ENCODE data around the gene PSORS1C1. TPM values are rescaled to one million over a fixed set of nuclear protein-coding genes. Genes with fewer than 3 reads are reported as not detected.
"Not testable (repeated sequence)": the region's sequence is repeated elsewhere in the genome, so short reads cannot be mapped to it uniquely, and the experiment has no call there.

The PSORS1C1 gene
- total RNA-seq, 3 donors from 2014 or later: not detected

DNA sequence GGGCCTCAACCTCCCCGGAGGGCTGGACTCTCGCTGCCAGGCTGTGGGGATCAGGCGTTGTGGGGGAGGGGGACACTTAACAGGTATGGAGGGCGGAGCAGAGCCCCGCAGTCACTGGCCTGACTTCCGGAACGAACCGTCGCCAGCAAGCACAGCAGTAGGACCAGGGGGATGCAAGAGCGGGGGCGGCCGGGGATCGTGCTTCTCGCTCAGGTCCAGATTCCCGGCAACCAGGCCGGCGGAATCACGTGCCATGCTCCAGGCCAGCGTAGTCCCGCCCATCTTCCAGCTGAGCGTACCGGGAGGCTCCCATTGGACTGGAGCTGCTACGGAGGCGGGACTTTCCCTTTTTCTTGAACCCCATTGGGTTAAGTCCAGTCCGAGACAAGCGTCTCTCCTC lies 65.9 kb downstream of the PSORS1C1 start:
- peak; percentile 93 to 98 for ATAC-seq
- Mint-ChIP-seq H3K27me3 (ENCODE audit: low read depth) (no peaks in the 10 kb centered on the region), H3K9me3 (no peaks in the 10 kb centered on the region), H3K36me3 (ENCODE audit: insufficient read depth) (no peaks in the 10 kb centered on the region), H3K4me3 (peak overlapping the region; percentile 87), H3K4me1 (ENCODE audit: low read depth) (peaks cover 22% of the 10 kb centered on the region)
- peak; percentile 39 for DNase-seq

DNA sequence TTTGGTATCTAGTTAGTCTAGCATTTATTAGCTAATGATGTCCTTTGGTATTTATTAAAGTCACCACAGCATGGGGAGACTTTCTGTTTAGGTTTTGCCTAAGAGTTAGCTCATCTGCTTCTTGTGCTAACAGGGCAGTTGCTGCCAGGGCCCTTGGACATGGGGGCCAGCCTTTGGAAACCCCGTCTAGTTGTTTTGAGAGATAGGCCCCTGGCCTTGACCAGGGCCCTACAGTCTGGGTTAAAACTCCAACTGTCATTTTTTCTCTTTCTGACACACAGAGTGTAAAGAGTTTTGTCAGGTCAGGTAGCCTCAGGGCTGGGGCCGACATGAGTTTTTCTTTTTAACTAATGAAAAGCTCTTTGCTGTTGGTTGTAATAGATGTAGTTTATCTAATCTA lies 68.7 kb downstream of the PSORS1C1 start:
- peaks cover 12% of the 10 kb centered on the region for H3K4me1 Mint-ChIP-seq (ENCODE audit: low read depth)
- ATAC-seq; H3K27me3 Mint-ChIP-seq (ENCODE audit: low read depth); H3K9me3 Mint-ChIP-seq; DNase-seq; H3K36me3 Mint-ChIP-seq (ENCODE audit: insufficient read depth); H3K4me3 Mint-ChIP-seq: not testable (repeated sequence)

DNA sequence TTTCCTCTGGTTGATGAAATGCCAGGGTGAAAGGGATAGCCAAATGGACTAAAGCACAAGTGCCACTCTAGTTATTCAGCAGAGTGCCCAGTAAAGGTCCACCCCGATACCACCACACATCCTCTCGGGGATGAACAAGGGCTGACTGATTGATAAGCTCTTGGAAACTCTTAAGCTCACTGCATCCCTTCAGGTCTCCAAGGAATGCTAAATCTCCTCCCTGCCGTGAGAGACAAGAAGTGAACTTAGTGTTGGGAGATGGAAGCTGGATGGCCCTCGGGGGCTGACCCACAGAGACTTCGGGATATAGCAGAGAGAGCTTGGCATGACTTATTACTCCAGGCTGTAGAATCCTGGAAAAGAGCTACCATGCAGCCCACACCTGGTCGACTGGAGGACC lies 69.3 kb downstream of the PSORS1C1 start:
- H3K36me3 Mint-ChIP-seq (ENCODE audit: insufficient read depth); DNase-seq; H3K4me1 Mint-ChIP-seq (ENCODE audit: low read depth); ATAC-seq; H3K4me3 Mint-ChIP-seq; H3K27me3 Mint-ChIP-seq (ENCODE audit: low read depth); H3K9me3 Mint-ChIP-seq: not testable (repeated sequence)

DNA sequence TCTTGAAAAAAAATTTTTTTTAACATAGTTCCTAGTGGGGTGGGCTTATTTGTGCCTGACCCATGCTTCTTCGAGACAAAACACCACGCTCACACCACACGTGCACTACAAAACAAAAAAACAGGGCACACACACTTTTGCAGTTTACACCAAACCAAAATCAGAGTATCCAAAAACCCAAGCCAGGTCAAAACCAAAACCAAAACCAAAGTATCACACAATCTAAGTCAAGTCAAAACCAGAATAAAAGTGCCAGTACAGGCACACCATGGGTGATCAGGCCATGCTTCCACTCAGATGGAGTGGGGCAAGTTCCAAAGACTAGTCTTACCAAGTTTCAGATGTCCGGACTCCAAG lies 71.1 kb downstream of the PSORS1C1 start:
- H3K4me1 Mint-ChIP-seq (ENCODE audit: low read depth); DNase-seq; ATAC-seq; H3K9me3 Mint-ChIP-seq; H3K27me3 Mint-ChIP-seq (ENCODE audit: low read depth); H3K36me3 Mint-ChIP-seq (ENCODE audit: insufficient read depth); H3K4me3 Mint-ChIP-seq: not testable (repeated sequence)

DNA sequence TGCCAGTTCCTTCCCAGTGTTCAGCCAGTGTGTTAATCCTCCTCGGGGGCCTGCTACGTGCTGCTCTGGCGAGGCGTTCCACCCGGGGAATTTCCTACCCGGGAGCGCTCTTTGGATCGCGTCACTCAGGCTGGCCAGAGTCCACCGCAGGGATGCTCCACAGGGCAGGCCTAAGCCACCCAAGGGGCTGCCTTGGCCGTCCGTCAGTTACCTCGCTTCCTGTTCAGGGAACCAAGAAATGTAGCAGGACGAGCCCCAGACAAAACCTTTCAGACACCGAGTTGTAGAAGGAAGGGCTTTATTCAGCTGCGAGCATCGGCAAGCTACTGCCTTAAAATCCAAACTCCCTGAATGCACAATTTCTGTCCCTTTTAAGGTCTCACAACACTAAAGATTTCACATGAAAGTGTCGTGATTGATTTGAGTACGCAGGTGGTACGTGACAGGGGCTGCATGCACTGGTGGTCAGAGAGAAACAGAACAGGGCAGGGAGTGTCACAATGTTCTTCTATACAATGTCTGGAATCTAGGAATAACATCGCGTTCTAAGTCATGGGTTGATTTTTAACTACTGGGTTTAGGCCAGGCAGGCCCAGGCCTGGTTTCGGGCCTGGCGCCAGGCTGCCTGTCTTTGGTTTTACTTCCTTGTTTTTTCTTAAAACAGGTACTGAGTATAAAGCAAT lies 71.6 kb downstream of the PSORS1C1 start:
- Mint-ChIP-seq H3K27me3 (ENCODE audit: low read depth) (no peaks in the 10 kb centered on the region), H3K4me3 (no peak overlapping the region), H3K9me3 (no peaks in the 10 kb centered on the region), H3K4me1 (ENCODE audit: low read depth) (no peaks in the 10 kb centered on the region), H3K36me3 (ENCODE audit: insufficient read depth) (no peaks in the 10 kb centered on the region)
- DNase-seq (no peak), ATAC-seq (no peak)

DNA sequence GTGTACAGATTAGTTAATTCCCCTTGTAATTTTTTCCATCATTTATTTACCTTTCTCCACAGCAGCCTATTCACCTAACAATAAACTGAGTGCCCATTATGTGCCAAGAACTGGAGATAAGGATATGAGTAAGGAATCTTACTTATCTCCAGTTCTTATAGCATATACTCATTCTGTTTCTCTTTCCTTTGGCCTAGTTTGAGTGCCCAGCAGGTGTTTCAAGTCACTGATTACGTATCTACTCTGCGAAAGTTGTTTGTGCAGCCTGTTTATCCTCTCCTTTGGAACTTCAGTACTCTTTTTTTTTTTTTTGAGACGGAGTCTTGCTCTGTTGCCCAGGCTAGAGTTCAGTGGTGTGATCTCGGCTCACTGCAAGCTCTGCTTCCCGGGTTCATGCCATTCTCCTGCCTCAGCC lies 73.2 kb downstream of the PSORS1C1 start:
- Mint-ChIP-seq H3K4me1 (ENCODE audit: low read depth) (peaks cover 1% of the 10 kb centered on the region), H3K36me3 (ENCODE audit: insufficient read depth) (no peaks in the 10 kb centered on the region)
- no peak for ATAC-seq

DNA sequence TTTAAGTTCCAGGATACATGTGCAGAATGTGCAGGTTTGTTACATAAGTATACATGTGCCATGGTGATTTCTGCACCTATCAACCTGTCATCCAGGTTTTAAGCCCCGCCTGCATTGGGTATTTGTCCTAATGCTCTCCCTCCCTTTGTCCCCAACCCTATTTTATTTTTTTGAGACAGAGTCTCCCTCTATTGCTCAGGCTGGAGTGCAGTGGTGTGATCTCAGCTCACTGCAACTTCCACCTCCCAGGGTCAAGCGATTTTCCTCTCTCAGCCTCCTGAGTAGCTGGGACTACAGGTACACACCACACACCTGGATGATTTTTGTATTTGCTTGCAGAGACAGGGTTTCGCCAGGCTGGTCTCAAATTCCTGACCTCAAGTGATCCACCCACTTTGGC lies 74.6 kb downstream of the PSORS1C1 start:
- DNase-seq; H3K27me3 Mint-ChIP-seq (ENCODE audit: low read depth); H3K9me3 Mint-ChIP-seq; ATAC-seq; H3K4me3 Mint-ChIP-seq; H3K4me1 Mint-ChIP-seq (ENCODE audit: low read depth); H3K36me3 Mint-ChIP-seq (ENCODE audit: insufficient read depth): not testable (repeated sequence)

More for the DNA sequence above, 73.2 kb downstream of the PSORS1C1 start:
- no peak for DNase-seq
- Mint-ChIP-seq H3K4me3 (no peak overlapping the region), H3K9me3 (no peaks in the 10 kb centered on the region), H3K27me3 (ENCODE audit: low read depth) (no peaks in the 10 kb centered on the region)

Other genes with a start within 250 kb of the PSORS1C1 start
- gene DDR1, start 230.3 kb upstream of the PSORS1C1 start, total RNA-seq: 10 to 100 TPM; 13.9 to 23.1 (median 14.2) TPM
- gene GTF2H4, start 206.6 kb upstream of the PSORS1C1 start, total RNA-seq: 10 to 100 TPM; 69.6 to 74.0 (median 73.8) TPM
- 10 to 100 TPM; 73.6 to 95.1 (median 79.3) TPM for gene VARS2, start 200.6 kb upstream of the PSORS1C1 start, total RNA-seq
- under 1 TPM in 1 of 3 donors, not detected in 2; 0.28 TPM for gene SFTA2, start 182.6 kb upstream of the PSORS1C1 start, total RNA-seq
- under 1 TPM in 1 of 3 donors, not detected in 2; 0.03 TPM for gene MUCL3, start 173.8 kb upstream of the PSORS1C1 start, total RNA-seq
- not detected for gene MUC21, start 131.1 kb upstream of the PSORS1C1 start, total RNA-seq
- not detected for gene MUC22, start 104.3 kb upstream of the PSORS1C1 start, total RNA-seq
- gene C6orf15, start 2.2 kb upstream of the PSORS1C1 start, total RNA-seq: not detected
- not detected for gene CDSN, start 5.6 kb downstream of the PSORS1C1 start, total RNA-seq
- gene PSORS1C2, start 24.3 kb downstream of the PSORS1C1 start, total RNA-seq: not detected
- 10 to 100 TPM; 22.1 to 23.4 (median 23.1) TPM for gene CCHCR1, start 43.0 kb downstream of the PSORS1C1 start, total RNA-seq
- 10 to 100 TPM; 28.8 to 31.1 (median 30.8) TPM for gene TCF19, start 43.8 kb downstream of the PSORS1C1 start, total RNA-seq
- gene POU5F1, start 55.9 kb downstream of the PSORS1C1 start, total RNA-seq: 1 to 10 TPM in 2 of 3 donors, under 1 TPM in 1; 0.63 to 1.4 (median 1.0) TPM
- 1,000 to 10,000 TPM; 1,001 to 1,115 (median 1,103) TPM for gene HLA-C, start 157.3 kb downstream of the PSORS1C1 start, total RNA-seq
- 1,000 to 10,000 TPM; 3,478 to 5,156 (median 4,066) TPM for gene HLA-B, start 242.4 kb downstream of the PSORS1C1 start, total RNA-seq